ENCODE measurements around the gene S100A12.
"Not testable (repeated sequence)": the region's sequence is repeated elsewhere in the genome, so short reads cannot be mapped to it uniquely, and the experiment has no call there.

Gene S100A12

GRCh38 chr1:153349363-153350320 lies 25.8 kb downstream of the S100A12 start:
- DNase-seq: no peak

- no peak for DNase-seq
Measured at GRCh38 chr1:153348511-153349362, 26.7 kb downstream of the S100A12 start, which contains the start of gene PGLYRP4. Gene PGLYRP4, minus strand, starts transcription at chr1:153348841. Its CDS starts 909 bp downstream, at chr1:153347932.

- no peak for DNase-seq
Measured at GRCh38 chr1:153347856-153348255, 27.6 kb downstream of the S100A12 start.

- DNase-seq: not testable (repeated sequence)
Measured at GRCh38 chr1:153347049-153347448, 28.4 kb downstream of the S100A12 start.

GRCh38 chr1:153346077-153346723 lies 29.2 kb downstream of the S100A12 start:
- no peak for DNase-seq

GRCh38 chr1:153345187-153346076 lies 30.0 kb downstream of the S100A12 start:
- no peak for DNase-seq

- DNase-seq: no peak
Measured at GRCh38 chr1:153344718-153345025, 30.7 kb downstream of the S100A12 start.

GRCh38 chr1:153343811-153344717 lies 31.4 kb downstream of the S100A12 start:
- no peak for DNase-seq

- no peak for DNase-seq
Measured at GRCh38 chr1:153343040-153343681, 32.3 kb downstream of the S100A12 start.

- no peak for DNase-seq
Measured at GRCh38 chr1:153342178-153342577, 33.2 kb downstream of the S100A12 start.

GRCh38 chr1:153341431-153341934 lies 33.9 kb downstream of the S100A12 start:
- no peak for DNase-seq

GRCh38 chr1:153340356-153340755 lies 35.1 kb downstream of the S100A12 start:
- DNase-seq: no peak

- no peak for DNase-seq
Measured at GRCh38 chr1:153339802-153340201, 35.6 kb downstream of the S100A12 start.

- no peak for DNase-seq
Measured at GRCh38 chr1:153337980-153338853, 37.2 kb downstream of the S100A12 start.

- no peak for DNase-seq
Measured at GRCh38 chr1:153336650-153337049, 38.8 kb downstream of the S100A12 start.

GRCh38 chr1:153333902-153334301 lies 41.5 kb downstream of the S100A12 start:
- DNase-seq: no peak

- DNase-seq: no peak
Measured at GRCh38 chr1:153324912-153325311, 50.5 kb downstream of the S100A12 start.
